OCI-LY1 (cell line): ENCODE results near the gene ARHGAP33.

Source experiments
- H2AFZ ChIP-seq: fragments of 200-600 bp; sonication (generic), shearing (Covaris generic); 2 replicates; pipeline ENCODE4 v1.6.0; 2014; ENCODE audit warnings: antibody characterized with exemption, mild to moderate bottlenecking, low read length
- H3F3A ChIP-seq: fragments of 200-600 bp; sonication (generic), shearing (Covaris generic); 2 replicates; pipeline ENCODE4 v1.6.0; 2014; ENCODE audit warnings: mild to moderate bottlenecking, antibody characterized with exemption, low read length, moderate library complexity; ENCODE audit not compliant: insufficient read depth
- H3K27ac ChIP-seq: fragments of 200-600 bp; sonication (generic); 2 replicates; pipeline ENCODE4 v1.5.1; 2014; ENCODE audit warnings: low read length, mixed run types, mild to moderate bottlenecking, low read depth; ENCODE audit not compliant: poor library complexity, severe bottlenecking
- H3K27me3 ChIP-seq: fragments of 200-600 bp; sonication (generic); 2 replicates; pipeline ENCODE4 v1.6.0; 2014; ENCODE audit warnings: antibody characterized with exemption, mild to moderate bottlenecking, low read length, moderate library complexity; ENCODE audit not compliant: insufficient read depth
- H3K36me3 ChIP-seq: fragments of 200-600 bp; sonication (generic); 2 replicates; pipeline ENCODE4 v1.6.1; 2014; ENCODE audit warnings: mild to moderate bottlenecking, antibody characterized with exemption, low read length, moderate library complexity, mixed read lengths; ENCODE audit not compliant: insufficient read depth
- H3K4me1 ChIP-seq: fragments of 200-600 bp; sonication (generic); 2 replicates; pipeline ENCODE4 v1.5.1; 2014; ENCODE audit warnings: mild to moderate bottlenecking, low read length, moderate library complexity; ENCODE audit not compliant: insufficient read depth, severe bottlenecking
- H3K4me2 ChIP-seq: fragments of 200-600 bp; sonication (generic), shearing (Covaris generic); 2 replicates; pipeline ENCODE4 v1.6.1; 2014; ENCODE audit warnings: low read length
- H3K4me3 ChIP-seq: fragments of 200-600 bp; sonication (generic); 2 replicates; pipeline ENCODE4 v1.5.1; 2014; ENCODE audit warnings: low read length, low read depth, mild to moderate bottlenecking, mixed read lengths; ENCODE audit not compliant: poor library complexity, severe bottlenecking
- H3K79me2 ChIP-seq: fragments of 200-600 bp; shearing (Covaris generic); 2 replicates; pipeline ENCODE4 v1.6.1; 2016; ENCODE audit warnings: mixed run types, low read length, mixed read lengths; ENCODE audit not compliant: insufficient read depth
- H3K9ac ChIP-seq: fragments of 200-600 bp; sonication (generic), shearing (Covaris generic); 2 replicates; pipeline ENCODE4 v1.6.1; 2014; ENCODE audit warnings: mild to moderate bottlenecking, low read length, mixed read lengths
- H3K9me2 ChIP-seq: fragments of 200-600 bp; sonication (generic), shearing (Covaris generic); 2 replicates; pipeline ENCODE4 v1.6.1; 2014; ENCODE audit warnings: low read depth, mild to moderate bottlenecking, low read length, mixed read lengths
- H3K9me3 ChIP-seq: fragments of 200-600 bp; shearing (Covaris generic); 2 replicates; pipeline ENCODE4 v1.6.1; 2014; ENCODE audit warnings: low read length, mixed read lengths
- H4K20me1 ChIP-seq: fragments of 200-600 bp; sonication (generic), shearing (Covaris generic); 2 replicates; pipeline ENCODE4 v1.6.0; 2016; ENCODE audit warnings: mild to moderate bottlenecking, low read length; ENCODE audit not compliant: insufficient read depth
- CTCF ChIP-seq: fragments of 200-600 bp; sonication (generic), shearing (Covaris generic); IDR thresholded peaks from 2 replicates; pipeline ENCODE4 v1.5.1; 2017; ENCODE audit warnings: mild to moderate bottlenecking, antibody characterized with exemption, low read length, moderate library complexity, mixed read lengths
- EZH2 ChIP-seq: fragments of 200-600 bp; sonication (generic), shearing (Covaris generic); IDR thresholded peaks from 2 replicates; pipeline ENCODE4 v1.8.0; 2017; ENCODE audit warnings: borderline replicate concordance, mixed run types, mild to moderate bottlenecking, antibody characterized with exemption, low read length, moderate library complexity, mixed read lengths

The ARHGAP33 gene

DNA sequence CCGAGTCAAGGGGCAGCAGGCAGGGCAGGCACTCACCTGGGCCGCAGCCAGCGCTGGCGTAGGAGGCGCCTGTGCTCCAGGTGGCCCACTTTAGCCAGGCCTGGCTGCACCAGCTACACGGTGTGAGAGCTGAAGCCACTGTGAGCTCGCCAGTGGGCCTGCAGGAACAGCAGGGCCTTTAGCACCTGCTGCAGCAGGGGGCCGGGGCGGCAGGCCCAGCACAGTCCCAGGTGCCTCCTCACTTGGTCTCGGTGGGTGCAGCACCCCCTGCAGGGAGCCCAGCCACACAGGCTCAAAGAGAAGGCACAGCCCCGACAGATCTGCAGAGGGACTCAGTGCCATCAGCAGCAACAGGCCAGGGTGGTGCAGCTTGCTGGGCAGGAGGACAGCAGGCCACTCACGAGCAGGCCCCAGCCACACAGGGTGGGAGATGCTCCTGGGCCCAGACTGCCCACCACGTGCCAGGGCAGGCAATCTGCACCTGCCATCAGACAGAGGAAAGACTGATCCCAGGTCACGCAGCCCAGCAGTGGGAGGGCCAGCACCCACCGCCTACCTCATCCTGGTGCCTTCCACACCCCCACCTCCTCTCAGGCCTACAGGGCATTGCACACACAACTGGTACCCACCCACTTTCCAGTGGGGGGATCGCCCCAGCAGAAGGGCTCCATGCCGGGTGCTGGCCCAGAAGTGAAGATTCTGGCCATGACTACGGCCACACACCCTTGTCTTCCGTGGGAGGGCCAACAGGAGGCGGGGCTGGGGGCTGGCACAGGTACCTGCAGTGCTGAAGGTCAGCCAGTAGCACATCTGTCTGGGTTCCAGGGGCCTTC, 15.8 kb downstream of the ARHGAP33 start:
- Histone ChIP-seq H3K79me2 (no peaks in the 10 kb centered on the region), H3K9me2 (no peaks in the 10 kb centered on the region), H3K27me3 (no peaks in the 10 kb centered on the region), H3K27ac (no peak overlapping the region), H4K20me1 (no peaks in the 10 kb centered on the region), H2AFZ (no peak overlapping the region), H3K9me3 (no peaks in the 10 kb centered on the region), H3K4me1 (no peaks in the 10 kb centered on the region), H3F3A (no peaks in the 10 kb centered on the region; the same call in 1 of the 2 replicates), H3K4me2 (no peak overlapping the region), H3K4me3 (no peak overlapping the region), H3K36me3 (peaks cover 4% of the 10 kb centered on the region; the same call in 1 of the 2 replicates), H3K9ac (no peak overlapping the region)
- TF ChIP-seq CTCF (peak; percentile 52), EZH2 (no peak)

GRCh38 chr19:35791814-35792279, 16.5 kb downstream of the ARHGAP33 start:
- Histone ChIP-seq H3K4me3 (no peak overlapping the region), H3K79me2 (no peaks in the 10 kb centered on the region), H3K27ac (no peak overlapping the region), H2AFZ (no peak overlapping the region), H3K4me1 (no peaks in the 10 kb centered on the region), H3K9me2 (no peaks in the 10 kb centered on the region), H3K4me2 (no peak overlapping the region), H3K9me3 (no peaks in the 10 kb centered on the region), H4K20me1 (no peaks in the 10 kb centered on the region), H3K9ac (no peak overlapping the region), H3F3A (no peaks in the 10 kb centered on the region; the same call in 1 of the 2 replicates), H3K27me3 (no peaks in the 10 kb centered on the region), H3K36me3 (peaks cover 4% of the 10 kb centered on the region; the same call in 1 of the 2 replicates)
- TF ChIP-seq EZH2 (no peak), CTCF (no peak)

DNA sequence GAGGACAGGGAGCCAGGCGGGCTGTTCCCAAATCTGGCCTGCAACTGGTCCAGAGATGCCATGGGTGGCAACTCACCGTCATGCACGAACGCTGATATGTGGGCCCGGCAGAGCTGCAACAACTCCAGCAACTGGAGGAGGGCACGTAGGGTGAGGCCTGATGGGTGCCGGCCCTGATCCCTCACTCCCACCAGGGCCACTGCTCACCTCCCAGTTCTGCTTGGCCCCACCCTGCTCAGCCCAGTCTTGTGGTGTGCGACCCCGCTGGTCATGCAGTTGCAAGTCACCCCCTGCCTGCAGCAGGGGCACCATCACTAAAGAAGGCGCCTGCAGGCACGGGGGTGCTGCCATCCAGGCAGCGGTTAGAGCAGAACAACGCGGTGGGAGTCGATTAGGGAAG, 16.9 kb downstream of the ARHGAP33 start:
- Histone ChIP-seq H2AFZ (no peak overlapping the region), H3K4me1 (no peaks in the 10 kb centered on the region), H3K4me2 (no peak overlapping the region), H3K27me3 (no peaks in the 10 kb centered on the region), H3K9me2 (no peaks in the 10 kb centered on the region), H4K20me1 (no peaks in the 10 kb centered on the region), H3K9me3 (no peaks in the 10 kb centered on the region), H3K9ac (no peak overlapping the region), H3K4me3 (no peak overlapping the region), H3K27ac (no peak overlapping the region), H3F3A (no peaks in the 10 kb centered on the region; the same call in 1 of the 2 replicates), H3K36me3 (no peaks in the 10 kb centered on the region), H3K79me2 (no peaks in the 10 kb centered on the region)
- TF ChIP-seq EZH2 (no peak), CTCF (no peak)
